Testis (tissue), 5 donors: ENCODE data around the gene MYL11. TPM values are rescaled to one million over a fixed set of nuclear protein-coding genes. Genes with fewer than 3 reads are reported as not detected.
"Not testable (repeated sequence)": the region's sequence is repeated elsewhere in the genome, so short reads cannot be mapped to it uniquely, and the experiment has no call there.

Source experiments
- DNase-seq: peaks from one replicate; pipeline ENCODE4 v3.0.0-alpha.2; 2019
- H3K27ac ChIP-seq, 2 donors: fragments of 200-600 bp; sonication (generic); one replicate each; pipeline ENCODE4 v1.5.1; 2019
- H3K27me3 ChIP-seq: fragments of 200-600 bp; sonication (generic); one replicate; pipeline ENCODE4 v1.5.1; 2019
- H3K36me3 ChIP-seq: fragments of 200-600 bp; sonication (generic); one replicate; pipeline ENCODE4 v1.5.1; 2017; ENCODE audit warnings: low read depth; ENCODE audit errors: missing control alignments
- H3K4me1 ChIP-seq: fragments of 200-600 bp; sonication (generic); one replicate; pipeline ENCODE4 v1.5.1; 2019
- H3K4me3 ChIP-seq, 2 donors: fragments of 200-600 bp; sonication (generic); one replicate each; pipeline ENCODE4 v1.5.1; 2017 to 2019
- H3K9me3 ChIP-seq: fragments of 200-600 bp; sonication (generic); one replicate; pipeline ENCODE4 v1.5.1; 2017
- POLR2A ChIP-seq: fragments of 450-650 bp; IDR thresholded peaks from one replicate; pipeline ENCODE4 v1.6.1; 2017; ENCODE audit warnings: antibody characterized with exemption, mild to moderate bottlenecking, moderate library complexity
- WGBS, 2 donors: methylation state at CpG; one replicate each; pipeline ENCODE4 v1.1.5; 2018; 5-methylcytosine and 5-hydroxymethylcytosine counted together
- intact Hi-C: fragments of 100-400 bp; cut with DNase I; formaldehyde crosslinking; loops from one replicate; pipeline ENCODE4 v1.15.1; 2023; ENCODE audit warnings: low total_unique reads
- long read RNA-seq, 2 donors: transcript quantifications; one replicate each; lab custom pipeline, GENCODE V29; 2026
- polyA plus RNA-seq: library from polyadenylated mRNA; stranded (reverse); fragments of 350-450 nt; fragmentation: Illumina TruSeq; extraction: RNeasy Lipid Tissue Mini Kit (QIAGEN cat#74804); gene quantifications from one replicate; pipeline ENCODE4 v1.2.3, GENCODE V29; 2014; ENCODE audit warnings: low read depth, low replicate concordance; ENCODE audit not compliant: insufficient read depth
- total RNA-seq, 2 donors: library from RNA; depleted of rRNA; stranded (reverse); fragments of >200 nt; gene quantifications; one replicate each; pipeline ENCODE4 v1.2.3, GENCODE V29; 2016
- TF ChIP-seq, protein P1 (sequence below), 3 experiments: fragments of 450-650 bp in 2 of 3; fragments of 200-600 bp in 1 of 3; sonication (generic) in 1 of 3; IDR thresholded peaks; one replicate each; pipeline ENCODE4 v1.5.1; 2016 to 2019; ENCODE audit warnings: antibody characterized with exemption in 3 of 3, mild to moderate bottlenecking in 2 of 3, moderate library complexity in 1 of 3

The MYL11 gene, protein sequence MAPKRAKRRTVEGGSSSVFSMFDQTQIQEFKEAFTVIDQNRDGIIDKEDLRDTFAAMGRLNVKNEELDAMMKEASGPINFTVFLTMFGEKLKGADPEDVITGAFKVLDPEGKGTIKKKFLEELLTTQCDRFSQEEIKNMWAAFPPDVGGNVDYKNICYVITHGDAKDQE
- total RNA-seq (1 to 10 TPM; 2.5 to 4.2 TPM), polyA plus RNA-seq (18.5 TPM)
- long read RNA-seq, donor 1, partial matches to known transcripts: 0 of 2 reads
- long read RNA-seq, donor 1, other reads (novel, unspliced or antisense): 0 of 2 reads
- long read RNA-seq, donor 2: 0 reads

DNA sequence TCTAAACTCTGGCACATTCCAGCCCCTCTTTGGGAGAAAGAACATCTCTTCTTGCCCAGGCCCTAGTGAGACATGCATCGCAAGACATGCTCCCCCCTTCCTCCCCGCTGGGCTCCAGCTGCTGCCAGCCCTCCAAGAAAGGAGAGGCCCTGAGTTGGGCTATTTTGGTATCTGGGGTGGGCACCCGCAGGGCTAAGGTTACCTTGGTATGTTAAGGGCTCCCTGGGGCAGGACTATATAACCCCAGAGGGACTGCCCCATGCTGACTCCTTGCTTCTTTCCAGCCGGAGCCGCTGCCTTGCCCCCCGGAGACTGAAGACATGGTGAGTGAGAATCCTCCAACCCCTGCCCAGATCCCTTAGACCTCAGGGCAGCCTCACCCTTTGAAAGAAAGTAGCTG lies at the start of gene MYL11:
TSS of gene MYL11 (plus strand) at position 265 of the 400 bp plus-strand sequence. CDS start at position 321, 56 bp downstream.
- TF ChIP-seq, protein P1, sequence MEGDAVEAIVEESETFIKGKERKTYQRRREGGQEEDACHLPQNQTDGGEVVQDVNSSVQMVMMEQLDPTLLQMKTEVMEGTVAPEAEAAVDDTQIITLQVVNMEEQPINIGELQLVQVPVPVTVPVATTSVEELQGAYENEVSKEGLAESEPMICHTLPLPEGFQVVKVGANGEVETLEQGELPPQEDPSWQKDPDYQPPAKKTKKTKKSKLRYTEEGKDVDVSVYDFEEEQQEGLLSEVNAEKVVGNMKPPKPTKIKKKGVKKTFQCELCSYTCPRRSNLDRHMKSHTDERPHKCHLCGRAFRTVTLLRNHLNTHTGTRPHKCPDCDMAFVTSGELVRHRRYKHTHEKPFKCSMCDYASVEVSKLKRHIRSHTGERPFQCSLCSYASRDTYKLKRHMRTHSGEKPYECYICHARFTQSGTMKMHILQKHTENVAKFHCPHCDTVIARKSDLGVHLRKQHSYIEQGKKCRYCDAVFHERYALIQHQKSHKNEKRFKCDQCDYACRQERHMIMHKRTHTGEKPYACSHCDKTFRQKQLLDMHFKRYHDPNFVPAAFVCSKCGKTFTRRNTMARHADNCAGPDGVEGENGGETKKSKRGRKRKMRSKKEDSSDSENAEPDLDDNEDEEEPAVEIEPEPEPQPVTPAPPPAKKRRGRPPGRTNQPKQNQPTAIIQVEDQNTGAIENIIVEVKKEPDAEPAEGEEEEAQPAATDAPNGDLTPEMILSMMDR (IDR thresholded peaks at IDR 0.05): no peak
- H3K4me3 ChIP-seq: no peak within 1 kb of the TSS
- peaks cover 18% of the 10 kb centered on the region for H3K4me1 ChIP-seq
- intact Hi-C loops: no loop called here
- 88 to 93% methylated on average over 5 to 6 of the region's 6 CpGs for WGBS, 2 donors
- H3K27me3 ChIP-seq: no peaks in the 10 kb centered on the region
- no peaks in the 10 kb centered on the region for H3K36me3 ChIP-seq
- H3K27ac ChIP-seq: no peak within 1 kb of the TSS
- no peaks in the 10 kb centered on the region for H3K9me3 ChIP-seq
- no peak for DNase-seq

DNA sequence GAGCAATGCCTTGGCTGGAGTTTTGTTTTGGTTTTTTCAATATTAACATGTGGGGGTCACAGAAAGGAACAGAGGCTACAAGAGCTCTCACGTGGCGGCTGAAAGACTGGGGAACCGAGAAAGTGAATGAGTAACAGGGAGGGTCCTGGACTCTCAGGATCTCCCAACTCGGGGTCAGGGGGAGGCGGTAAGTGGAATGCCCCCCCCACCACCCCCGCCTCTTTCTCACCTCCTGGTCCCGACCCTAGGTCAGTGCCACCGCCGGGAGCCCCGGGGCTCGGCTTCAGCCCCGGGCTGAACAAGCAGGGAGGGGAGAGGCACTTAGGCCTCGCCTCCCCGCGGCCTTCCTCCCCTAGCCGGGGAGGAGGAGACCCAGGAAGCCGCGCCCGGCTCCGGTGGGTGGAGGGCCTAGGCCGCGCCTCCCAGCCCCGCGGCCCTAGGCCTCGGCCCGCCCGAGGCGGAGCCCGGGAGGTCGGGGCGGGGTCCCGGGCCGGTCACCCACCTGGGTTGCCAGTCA lies 40.1 kb upstream of the MYL11 start:
- H3K9me3 ChIP-seq, intact Hi-C loops, H3K27me3 ChIP-seq, H3K36me3 ChIP-seq: not testable (repeated sequence)
- DNase-seq: peak; percentile 74
- H3K4me1 ChIP-seq: peaks cover 20% of the 10 kb centered on the region
- H3K4me3 ChIP-seq: peak overlapping the region; percentile 84 to 87
- peak overlapping the region; percentile 93 to 98 for H3K27ac ChIP-seq
- WGBS, 2 donors: 0 to 1% methylated on average over 5 to 12 of the region's 33 CpGs

DNA sequence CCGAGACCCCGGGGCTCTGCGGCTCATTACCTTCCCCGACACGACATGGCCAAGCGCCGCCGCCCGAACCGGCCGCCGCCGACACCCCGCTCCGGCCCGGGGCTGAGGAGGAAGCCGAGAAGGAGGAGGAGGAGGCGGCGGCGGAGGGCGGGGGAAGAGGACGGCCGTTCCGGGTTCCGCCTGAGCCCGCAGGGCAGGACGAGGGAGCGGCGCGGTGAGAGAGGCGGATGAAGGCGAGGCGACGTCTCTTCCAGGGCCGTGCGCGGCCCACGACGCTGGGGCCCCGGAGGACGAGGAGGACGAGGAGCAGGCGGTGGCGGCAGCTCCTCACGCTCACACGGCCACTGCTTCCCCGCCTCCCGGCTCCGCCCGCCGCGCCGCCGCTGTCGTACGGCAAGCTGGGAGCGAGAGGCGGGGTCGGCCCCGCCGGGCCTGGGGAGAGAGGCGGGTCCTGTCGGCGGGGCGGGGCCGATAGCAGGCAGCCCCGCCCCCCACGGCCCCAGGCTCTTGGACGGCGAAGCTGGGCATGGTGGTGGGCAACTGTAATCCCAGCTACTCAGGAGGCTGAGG lies 39.5 kb upstream of the MYL11 start:
- H3K4me3 ChIP-seq: peak overlapping the region; percentile 84 to 87
- peaks cover 20% of the 10 kb centered on the region for H3K4me1 ChIP-seq
- H3K9me3 ChIP-seq, H3K27me3 ChIP-seq, intact Hi-C loops, H3K36me3 ChIP-seq: not testable (repeated sequence)
- H3K27ac ChIP-seq: peak overlapping the region; percentile 93 to 98
- 0 to 1% methylated on average over 2 to 16 of the region's 70 CpGs for WGBS, 2 donors
- peak; percentile 90 for DNase-seq

DNA sequence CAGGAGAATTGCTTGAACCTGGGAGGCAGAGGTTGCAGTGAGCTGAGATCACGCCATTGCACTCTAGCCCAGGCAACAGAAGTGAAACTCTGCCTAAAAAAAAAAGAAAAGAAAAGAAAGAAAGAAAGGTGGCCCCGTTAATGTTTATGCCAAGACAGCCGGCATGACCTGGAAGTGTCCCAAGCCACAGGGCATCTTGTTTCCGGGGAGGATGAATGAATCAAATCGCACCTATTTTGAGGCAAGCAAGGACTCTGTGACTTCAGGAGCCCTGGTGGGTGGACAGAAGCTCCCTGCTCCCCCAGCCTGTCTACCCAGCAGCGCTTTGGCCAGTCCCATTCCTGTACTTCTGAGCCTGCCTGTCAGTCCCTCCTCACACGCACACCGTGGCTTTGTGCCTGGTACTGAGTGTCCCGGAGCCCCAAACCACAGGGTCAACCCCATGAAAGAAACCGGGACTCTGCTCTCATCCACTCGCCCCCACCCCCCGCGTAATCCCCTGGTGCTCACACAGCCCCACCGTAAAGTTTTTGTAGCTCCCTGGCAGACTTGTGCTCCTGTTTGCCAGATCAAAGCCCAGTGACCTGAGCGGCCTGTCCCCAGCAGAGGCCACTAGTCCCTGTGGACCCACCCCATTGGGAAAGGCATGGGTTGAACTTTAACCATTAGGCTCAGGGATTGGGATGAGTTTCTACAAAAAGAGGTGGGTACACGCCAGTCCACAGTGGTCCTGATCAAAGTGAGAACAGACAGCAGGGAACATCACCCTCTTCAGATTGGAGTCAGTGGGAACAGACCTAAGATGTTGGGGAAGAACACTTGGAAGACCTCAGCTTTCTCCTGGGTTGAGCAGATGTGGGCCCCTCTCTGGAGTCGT lies 38.8 kb upstream of the MYL11 start:
- intact Hi-C loops: no loop called here
- no peaks in the 10 kb centered on the region for H3K36me3 ChIP-seq
- TF ChIP-seq, protein P1 (IDR thresholded peaks at IDR 0.05): no peak
- no peak for TF ChIP-seq POLR2A
- no peaks in the 10 kb centered on the region for H3K9me3 ChIP-seq
- 17 to 25% methylated on average over 14 to 17 of the region's 17 CpGs for WGBS, 2 donors
- H3K4me1 ChIP-seq: peaks cover 20% of the 10 kb centered on the region
- DNase-seq: peak; percentile 67
- H3K4me3 ChIP-seq: peak overlapping the region; percentile 84 to 87
- no peaks in the 10 kb centered on the region for H3K27me3 ChIP-seq
- peak overlapping the region; percentile 93 to 98 for H3K27ac ChIP-seq

DNA sequence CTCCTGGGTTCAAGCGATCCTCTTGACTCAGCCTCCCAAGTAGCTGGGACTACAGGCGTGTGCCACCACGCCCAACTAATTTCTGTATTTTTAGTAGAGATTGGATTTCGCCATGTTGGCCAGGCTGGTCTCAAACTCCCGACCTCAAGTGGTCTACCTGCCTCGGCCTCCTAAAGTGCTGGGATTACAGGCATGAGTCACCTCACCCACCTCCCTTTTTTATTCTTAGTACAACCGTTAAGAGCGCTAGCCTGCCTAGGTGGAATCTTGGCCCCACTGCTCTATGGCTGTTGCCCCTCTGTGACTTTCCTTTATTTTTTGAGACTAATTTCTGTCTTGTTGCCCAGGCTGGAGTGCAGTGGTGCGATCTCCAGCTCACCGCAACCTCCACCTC lies 36.6 kb upstream of the MYL11 start:
- peak overlapping the region; percentile 26 to 38 for H3K27ac ChIP-seq
- peaks cover 20% of the 10 kb centered on the region for H3K4me1 ChIP-seq
- DNase-seq, intact Hi-C loops, H3K4me3 ChIP-seq, H3K36me3 ChIP-seq, H3K27me3 ChIP-seq, H3K9me3 ChIP-seq: not testable (repeated sequence)
- 91 to 93% methylated on average over 10 of the region's 10 CpGs for whole genome bisulfite sequencing, 2 donors

DNA sequence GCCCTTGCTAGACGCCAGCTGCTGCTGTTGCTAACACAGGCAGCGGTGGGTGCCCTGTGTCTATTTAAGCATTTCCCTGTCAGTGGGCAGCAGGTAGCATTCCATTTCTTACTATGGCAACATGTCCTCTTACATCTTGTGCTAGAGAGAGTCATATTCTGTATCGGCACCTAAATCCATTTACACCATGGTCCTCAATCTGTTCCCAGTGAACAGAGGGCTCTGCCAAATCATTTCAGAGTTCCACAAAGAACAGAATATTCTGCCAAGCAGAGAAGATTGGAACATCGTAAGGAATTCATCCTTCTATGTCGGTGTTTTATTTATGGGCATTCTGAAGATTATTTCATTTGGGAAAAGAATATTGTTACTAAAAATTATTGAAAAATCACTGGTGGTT lies 35.9 kb upstream of the MYL11 start:
- intact Hi-C loops, H3K27me3 ChIP-seq, DNase-seq, H3K9me3 ChIP-seq, H3K36me3 ChIP-seq, H3K4me3 ChIP-seq: not testable (repeated sequence)
- 37 to 44% methylated on average over 3 to 5 of the region's 5 CpGs for WGBS, 2 donors
- peak overlapping the region in 1 of 2 donors; percentile 38 for H3K27ac ChIP-seq
- H3K4me1 ChIP-seq: peaks cover 20% of the 10 kb centered on the region
